Activated naive CD4-positive, alpha-beta T cell treated with anti-CD3 and anti-CD28 coated beads, Interleukin-2, amount 50 U/mL, for 16 hours (primary cell): Measurements from ENCODE around the gene TMEM208.

Experiments
- DNase-seq: peaks from one replicate; pipeline ENCODE4 v3.0.0-alpha.2; 2020

Gene TMEM208

GRCh38 chr16:67226804-67227566, at the start of gene TMEM208:
TMEM208 (plus strand) TSS chr16:67227130; CDS start chr16:67227219, 89 bp downstream.
- peak; percentile 97 for DNase-seq

- peak; percentile 57 for DNase-seq
Observed at GRCh38 chr16:67177743-67178699, 48.9 kb upstream of the TMEM208 start.

GRCh38 chr16:67179421-67180080, 47.4 kb upstream of the TMEM208 start:
- DNase-seq, result no peak

- DNase-seq, result no peak
Observed at GRCh38 chr16:67180166-67180565, 46.8 kb upstream of the TMEM208 start.

- DNase-seq, result no peak
Observed at GRCh38 chr16:67181346-67181745, 45.6 kb upstream of the TMEM208 start.

- DNase-seq, result no peak
Observed at GRCh38 chr16:67182288-67182687, 44.6 kb upstream of the TMEM208 start.

- DNase-seq, result no peak
Observed at GRCh38 chr16:67183284-67183626, 43.7 kb upstream of the TMEM208 start.

- DNase-seq, result peak; percentile 94
Observed at GRCh38 chr16:67183627-67184452, 43.1 kb upstream of the TMEM208 start, which contains the start of gene MATCAP1. MATCAP1 (minus strand) TSS chr16:67183963; CDS start chr16:67180610, 3,353 bp downstream.

- DNase-seq, result no peak
Observed at GRCh38 chr16:67184453-67184994, 42.4 kb upstream of the TMEM208 start.

- peak; percentile 85 for DNase-seq
Observed at GRCh38 chr16:67184995-67185650, 41.8 kb upstream of the TMEM208 start.

- no peak for DNase-seq
Observed at GRCh38 chr16:67185651-67186134, 41.2 kb upstream of the TMEM208 start.

- DNase-seq, result no peak
Observed at GRCh38 chr16:67186550-67186950, 40.4 kb upstream of the TMEM208 start.

- no peak for DNase-seq
Observed at GRCh38 chr16:67187175-67187890, 39.6 kb upstream of the TMEM208 start.

GRCh38 chr16:67188323-67188722, 38.6 kb upstream of the TMEM208 start:
- no peak for DNase-seq

- DNase-seq, result no peak
Observed at GRCh38 chr16:67188798-67189197, 38.1 kb upstream of the TMEM208 start.

GRCh38 chr16:67190041-67190440, 36.9 kb upstream of the TMEM208 start, which contains the start of gene EXOC3L1:
EXOC3L1 (minus strand) TSS chr16:67190136; CDS start chr16:67189676, 460 bp downstream.
- no peak for DNase-seq

- no peak for DNase-seq
Observed at GRCh38 chr16:67190448-67191399, 36.2 kb upstream of the TMEM208 start.

- no peak for DNase-seq
Observed at GRCh38 chr16:67191411-67191994, 35.4 kb upstream of the TMEM208 start.
